Ovary (tissue), 3 donors: ENCODE data around the gene LRRTM3.

Experiments
- CTCF ChIP-seq, 3 donors: fragments of 450-650 bp in 2 of 3; fragments of 200-600 bp in 1 of 3; IDR thresholded peaks; one replicate each; pipeline versions ENCODE4 v1.5.1 to v1.8.0; 2016 to 2022; ENCODE audit warnings: antibody characterized with exemption in 3 of 3, mild to moderate bottlenecking in 1 of 3
- EP300 ChIP-seq: sonication (generic); formaldehyde crosslinking; IDR thresholded peaks from one replicate; pipeline ENCODE4 v1.6.1; 2017; ENCODE audit warnings: antibody characterized with exemption
- POLR2A ChIP-seq: fragments of 450-650 bp; IDR thresholded peaks from one replicate; pipeline ENCODE4 v1.6.1; 2017; ENCODE audit warnings: antibody characterized with exemption, mild to moderate bottlenecking, moderate library complexity
- donor health status: DM: no; HTN: no; CAD: no.

GRCh38 chr10:66983475-66983818 is 57.6 kb downstream of the LRRTM3 start:
- TF ChIP-seq CTCF (IDR thresholded peaks at IDR 0.05) (no peak), POLR2A (no peak), EP300 (no peak)
